HG02642 (cell line): ENCODE measurements around the gene TFDP1.

Experiments
- ATAC-seq: cut with Tn5 transposase; IDR thresholded peaks from one replicate; pipeline ENCODE4 v1.9.1; 2021; ENCODE audit warnings: mild to moderate bottlenecking; ENCODE audit not compliant: unreplicated experiment, poor library complexity

Gene TFDP1

GRCh38 chr13:113656831-113657671 is 72.5 kb downstream of the TFDP1 start:
- no peak for ATAC-seq

- no peak for ATAC-seq
Observed at GRCh38 chr13:113657851-113658741, 73.5 kb downstream of the TFDP1 start, which contains the start of gene ATP4B. ATP4B (minus strand) TSS chr13:113658198; CDS start chr13:113658144, 54 bp downstream.

- no peak for ATAC-seq
Observed at GRCh38 chr13:113658836-113659235, 74.3 kb downstream of the TFDP1 start.

GRCh38 chr13:113659337-113659736 is 74.8 kb downstream of the TFDP1 start:
- no peak for ATAC-seq

GRCh38 chr13:113660066-113660465 is 75.5 kb downstream of the TFDP1 start:
- ATAC-seq = no peak

GRCh38 chr13:113661509-113661908 is 77.0 kb downstream of the TFDP1 start:
- no peak for ATAC-seq

- no peak for ATAC-seq
Observed at GRCh38 chr13:113663934-113664333, 79.4 kb downstream of the TFDP1 start.

- no peak for ATAC-seq
Observed at GRCh38 chr13:113664751-113665596, 80.4 kb downstream of the TFDP1 start.

- ATAC-seq = no peak
Observed at GRCh38 chr13:113665597-113666328, 81.2 kb downstream of the TFDP1 start.

- no peak for ATAC-seq
Observed at GRCh38 chr13:113666329-113666670, 81.7 kb downstream of the TFDP1 start.

- ATAC-seq = no peak
Observed at GRCh38 chr13:113666951-113667701, 82.6 kb downstream of the TFDP1 start, which contains the start of gene GRK1. GRK1 (plus strand) TSS chr13:113667219; CDS start chr13:113667387, 168 bp downstream.

GRCh38 chr13:113667771-113668490 is 83.4 kb downstream of the TFDP1 start:
- ATAC-seq = no peak

- no peak for ATAC-seq
Observed at GRCh38 chr13:113668491-113668971, 84.0 kb downstream of the TFDP1 start.

- ATAC-seq = no peak
Observed at GRCh38 chr13:113669231-113669754, 84.7 kb downstream of the TFDP1 start.

GRCh38 chr13:113669755-113670341 is 85.3 kb downstream of the TFDP1 start:
- ATAC-seq = no peak

GRCh38 chr13:113670541-113670940 is 86.0 kb downstream of the TFDP1 start:
- no peak for ATAC-seq
